Pancreas (tissue), 10 donors: ENCODE measurements around the gene ZNF784. TPM values are rescaled to one million over a fixed set of nuclear protein-coding genes. Genes with fewer than 3 reads are reported as not detected.

Experiments
- ATAC-seq, 4 donors: fragments of 200-7000 bp; cut with Tn5 transposase; one replicate each; pipeline versions ENCODE4 v1.8.0 to v1.9.1; 2020; ENCODE audit warnings: mild to moderate bottlenecking in 4 of 4, moderate library complexity in 4 of 4
- DNase-seq, 6 donors: peaks; one replicate each; pipeline ENCODE4 v3.0.0-alpha.2; 2020
- FAIRE-seq: peaks from 2 replicates; lab custom pipeline; 2012; peaks lifted over from hg19 to GRCh38; lab: Jason Lieb, UNC
- H3K27ac ChIP-seq, 4 donors: fragments of 200-600 bp; sonication (generic); 1 replicate in 3 of 4; 2 replicates in 1 of 4; pipeline versions ENCODE4 v1.5.0 to v1.8.0; 2020
- H3K27me3 ChIP-seq, 4 donors: fragments of 200-600 bp; one replicate each; pipeline ENCODE4 v1.8.0; 2021
- H3K36me3 ChIP-seq, 3 donors: fragments of 200-600 bp; sonication (generic) in 1 of 3; one replicate each; pipeline versions ENCODE4 v1.5.0 to v1.8.0; 2020 to 2021
- H3K4me1 ChIP-seq, 3 donors: fragments of 200-600 bp; one replicate each; pipeline ENCODE4 v1.8.0; 2021
- H3K4me3 ChIP-seq, 4 donors: fragments of 200-600 bp; sonication (generic) in 2 of 4; one replicate each; pipeline versions ENCODE4 v1.5.0 to v1.8.0; 2020 to 2021
- H3K9me3 ChIP-seq, 4 donors: fragments of 200-600 bp; one replicate each; pipeline ENCODE4 v1.8.0; 2021
- CTCF ChIP-seq, 4 donors: fragments of 200-600 bp; sonication (generic) in 3 of 4; IDR thresholded peaks; one replicate each; pipeline versions ENCODE4 v1.5.0 to v1.8.0; 2021; ENCODE audit warnings: antibody characterized with exemption in 4 of 4
- WGBS, 2 donors: extraction: QIAGEN DNeasy Blood & Tissue Kit; methylation state at CpG; one replicate each; pipeline ENCODE4 v1.1.7; 2013; 5-methylcytosine and 5-hydroxymethylcytosine counted together
- intact Hi-C, 3 donors: fragments of 100-400 bp; cut with DNase I; formaldehyde crosslinking; loops; one replicate each; pipeline versions ENCODE4 v1.11.1 to v1.14.2; 2022
- polyA plus RNA-seq, 2 donors: library from polyadenylated mRNA; stranded (reverse); fragments of 200-250 nt; gene quantifications; one replicate each; pipeline ENCODE4 v1.2.3, GENCODE V29; 2013
- total RNA-seq, 6 donors: library from RNA; stranded (reverse); fragmentation: NEBNext Ultra II Directional in 4 of 6; extraction: Animal tissue kit (Norgen Biotek cat#: 25700) in 4 of 6; gene quantifications; one replicate each; pipeline versions ENCODE4 v1.2.1 to v1.2.4, GENCODE V29; 2021 to 2023
- donor health status: healthy with polysubstance abuse.
- donor health status: DM: no; HTN: no; CAD: no; lungs with moderate emphysema.
- donor health status: DM: no; HTN: no; CAD: no.
- donor health status: control.
- donor health status: control.
- donor health status: Bipolar disorder and iron deficiency.
- donor health status: DM: yes; HTN: yes; CAD: no.
- donor health status: DM: no; HTN: no; CAD: no.
- donor health status: DM: no; HTN: no; CAD: no.
- donor health status: DM: yes; HTN: yes; CAD: no.

The ZNF784 gene
- total and polyA plus RNA-seq, 8 donors, result 3.7 to 12.9 (median 5.1) TPM

- no peak for TF ChIP-seq CTCF (IDR thresholded peaks at IDR 0.05)
- Histone ChIP-seq H3K4me1 (peaks cover 9 to 14% (median 14%) of the 10 kb centered on the region in 3 donors), H3K9me3 (no peaks in the 10 kb centered on the region), H3K36me3 (peaks cover 9 to 50% (median 31%) of the 10 kb centered on the region in 3 donors), H3K27ac (no peak overlapping the region), H3K4me3 (no peak overlapping the region), H3K27me3 (no peaks in the 10 kb centered on the region)
- no peak for DNase-seq
- FAIRE-seq, result no peak
- no peak for ATAC-seq
- 76 to 78% methylated on average over 7 of the region's 7 CpGs for WGBS, 2 donors
- intact Hi-C loops, result no loop called here
Observed at GRCh38 chr19:55661826-55662225, 37.5 kb upstream of the ZNF784 start.

GRCh38 chr19:55660991-55661390, 36.6 kb upstream of the ZNF784 start:
- intact Hi-C loops, result no loop called here
- no peak overlapping the region for H3K27ac ChIP-seq
- no peak overlapping the region for H3K4me3 ChIP-seq
- H3K4me1 ChIP-seq, result peaks cover 17 to 22% (median 22%) of the 10 kb centered on the region in 3 donors
- WGBS, 2 donors, result 75 to 80% methylated on average over 16 of the region's 16 CpGs
- H3K9me3 ChIP-seq, result no peaks in the 10 kb centered on the region
- no peak for FAIRE-seq
- TF ChIP-seq CTCF (IDR thresholded peaks at IDR 0.05), result no peak
- peaks cover 8 to 42% (median 31%) of the 10 kb centered on the region in 3 donors for H3K36me3 ChIP-seq
- H3K27me3 ChIP-seq, result no peaks in the 10 kb centered on the region
- peak in 1 of 6 donors; percentile 53 for DNase-seq
- no peak for ATAC-seq

GRCh38 chr19:55660404-55660803, 36.0 kb upstream of the ZNF784 start:
- no peak for TF ChIP-seq CTCF (IDR thresholded peaks at IDR 0.05)
- ATAC-seq (no peak), DNase-seq (peak in 1 of 6 donors; percentile 36), FAIRE-seq (no peak)
- peaks cover 5 to 36% (median 28%) of the 10 kb centered on the region in 3 donors for H3K36me3 ChIP-seq
- H3K9me3 ChIP-seq, result no peaks in the 10 kb centered on the region
- WGBS, 2 donors, result 81 to 82% methylated on average over 12 of the region's 12 CpGs
- intact Hi-C loops, result no loop called here
- H3K4me3 ChIP-seq, result no peak overlapping the region
- no peaks in the 10 kb centered on the region for H3K27me3 ChIP-seq
- H3K27ac ChIP-seq, result no peak overlapping the region
- H3K4me1 ChIP-seq, result peaks cover 18 to 24% (median 22%) of the 10 kb centered on the region in 3 donors

GRCh38 chr19:55659822-55660221, 35.5 kb upstream of the ZNF784 start:
- FAIRE-seq (no peak), DNase-seq (peak in 1 of 6 donors; percentile 60), ATAC-seq (no peak)
- H3K36me3 ChIP-seq, result peaks cover 5 to 36% (median 28%) of the 10 kb centered on the region in 3 donors
- WGBS, 2 donors, result 70 to 75% methylated on average over 9 of the region's 9 CpGs
- H3K27ac ChIP-seq, result no peak overlapping the region
- no peaks in the 10 kb centered on the region for H3K27me3 ChIP-seq
- no peaks in the 10 kb centered on the region for H3K9me3 ChIP-seq
- TF ChIP-seq CTCF (IDR thresholded peaks at IDR 0.05), result no peak
- H3K4me3 ChIP-seq, result no peak overlapping the region
- H3K4me1 ChIP-seq, result peaks cover 18 to 24% (median 22%) of the 10 kb centered on the region in 3 donors
- intact Hi-C loops, result no loop called here

GRCh38 chr19:55658846-55659459, 34.6 kb upstream of the ZNF784 start:
- no peaks in the 10 kb centered on the region for H3K27me3 ChIP-seq
- ATAC-seq, result no peak
- H3K4me1 ChIP-seq, result peaks cover 18 to 24% (median 22%) of the 10 kb centered on the region in 3 donors
- H3K36me3 ChIP-seq, result peaks cover 5 to 30% (median 23%) of the 10 kb centered on the region in 3 donors
- FAIRE-seq, result no peak
- no peak overlapping the region for H3K4me3 ChIP-seq
- no peak overlapping the region for H3K27ac ChIP-seq
- intact Hi-C loops, result no loop called here
- no peak for TF ChIP-seq CTCF (IDR thresholded peaks at IDR 0.05)
- no peaks in the 10 kb centered on the region for H3K9me3 ChIP-seq
- WGBS, 2 donors, result 86 to 92% methylated on average over 37 of the region's 37 CpGs
- DNase-seq, result peak in 2 of 6 donors; percentile 33 to 62
